ENCODE measurements around the gene GOSR2. TPM values are rescaled to one million over a fixed set of nuclear protein-coding genes. Genes with fewer than 3 reads are reported as not detected.

The GOSR2 gene
- polyA plus RNA-seq, 1 donor (not counting 4 experiments of a cell fraction or from before 2014, with no cell fraction given) = 48.6 TPM

DNA sequence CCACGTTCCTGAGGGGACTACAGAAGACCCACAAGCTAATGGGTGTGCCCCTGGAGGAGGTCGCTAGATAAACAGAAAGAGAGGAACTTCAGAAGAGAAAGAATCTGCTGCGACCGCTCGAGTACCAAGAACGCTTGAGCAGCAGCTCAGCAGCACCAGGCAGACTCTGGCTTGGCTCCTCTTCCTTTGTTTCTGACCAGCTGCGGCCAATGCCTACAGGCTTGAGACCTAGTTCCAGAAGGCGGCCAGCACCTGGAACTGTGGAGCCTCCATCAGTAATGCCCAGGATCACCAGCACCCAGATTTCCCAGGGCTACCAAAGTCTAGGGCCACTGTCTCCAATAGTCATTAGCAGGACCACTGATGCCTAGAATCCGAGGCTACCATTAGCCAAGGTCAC lies 26.0 kb upstream of the GOSR2 start:
- Histone ChIP-seq H2AFZ (ENCODE audit: control insufficient read depth, low read length) (no peak overlapping the region), H3K9me3 (ENCODE audit: control insufficient read depth, low read depth, low read length) (no peaks in the 10 kb centered on the region), H3K36me3 (ENCODE audit: control insufficient read depth in 2 of 2, extremely low read depth in 1 of 2, insufficient read depth in 2 of 2, low read length in 2 of 2) (no peaks in the 10 kb centered on the region), H3K4me3 (ENCODE audit: control insufficient read depth in 2 of 3, extremely low read depth in 1 of 3, insufficient read depth in 2 of 3, low read depth in 1 of 3, low read length in 3 of 3) (no peak overlapping the region), H3K9me1 (ENCODE audit: control insufficient read depth, extremely low read depth, insufficient read depth, low read length) (no peaks in the 10 kb centered on the region), H3K27ac (ENCODE audit: control insufficient read depth, insufficient read depth, low read length) (no peak overlapping the region), H3K4me1 (ENCODE audit: control insufficient read depth, extremely low read depth, insufficient read depth, low read length) (no peaks in the 10 kb centered on the region), H3K9ac (ENCODE audit: control insufficient read depth, extremely low read depth, insufficient read depth, low read length) (no peak overlapping the region), H3K79me2 (ENCODE audit: control insufficient read depth, insufficient read depth, low read length) (no peaks in the 10 kb centered on the region), H3K4me2 (ENCODE audit: control insufficient read depth, extremely low read depth, insufficient read depth, low read depth, low read length) (no peak overlapping the region), H3K27me3 (ENCODE audit: control insufficient read depth, extremely low read depth, insufficient read depth, low read length) (peaks cover 21% of the 10 kb centered on the region), H4K20me1 (ENCODE audit: control insufficient read depth, extremely low read depth, insufficient read depth, low read length) (no peaks in the 10 kb centered on the region)
- DNase-seq (ENCODE audit: low read depth, low spot score) = no peak
- TF ChIP-seq CTCF (optimal IDR thresholded peaks at IDR 0.05 in 1 of 3, IDR thresholded peaks at IDR 0.05 in 1 of 3, conservative IDR thresholded peaks at IDR 0.05 in 1 of 3; ENCODE audit: extremely low read depth in 1 of 3, insufficient read depth in 2 of 3, low read length in 3 of 3) = no peak
- TF ChIP-seq EZH2 (IDR thresholded peaks at IDR 0.05; ENCODE audit: low read length) = no peak
- FAIRE-seq = no peak
- dilution Hi-C loops (cut with MboI; ENCODE audit: extremely low pct_ligation_motif_present, low sequenced_read_pairs) = no loop called here

GRCh38 chr17:46898364-46898763 lies 24.6 kb upstream of the GOSR2 start:
- no peaks in the 10 kb centered on the region for H3K9me3 ChIP-seq (ENCODE audit: control insufficient read depth, low read depth, low read length)
- no peak overlapping the region for H3K4me2 ChIP-seq (ENCODE audit: control insufficient read depth, extremely low read depth, insufficient read depth, low read depth, low read length)
- peaks cover 21% of the 10 kb centered on the region for H3K27me3 ChIP-seq (ENCODE audit: control insufficient read depth, extremely low read depth, insufficient read depth, low read length)
- no peak overlapping the region for H3K4me3 ChIP-seq (ENCODE audit: control insufficient read depth in 2 of 3, extremely low read depth in 1 of 3, insufficient read depth in 2 of 3, low read depth in 1 of 3, low read length in 3 of 3)
- dilution Hi-C loops (cut with MboI; ENCODE audit: extremely low pct_ligation_motif_present, low sequenced_read_pairs) = no loop called here
- H3K36me3 ChIP-seq (ENCODE audit: control insufficient read depth in 2 of 2, extremely low read depth in 1 of 2, insufficient read depth in 2 of 2, low read length in 2 of 2) = no peaks in the 10 kb centered on the region
- H3K4me1 ChIP-seq (ENCODE audit: control insufficient read depth, extremely low read depth, insufficient read depth, low read length) = no peaks in the 10 kb centered on the region
- no peaks in the 10 kb centered on the region for H4K20me1 ChIP-seq (ENCODE audit: control insufficient read depth, extremely low read depth, insufficient read depth, low read length)
- H3K27ac ChIP-seq (ENCODE audit: control insufficient read depth, insufficient read depth, low read length) = no peak overlapping the region
- no peak for TF ChIP-seq CTCF (optimal IDR thresholded peaks at IDR 0.05 in 1 of 3, IDR thresholded peaks at IDR 0.05 in 1 of 3, conservative IDR thresholded peaks at IDR 0.05 in 1 of 3; ENCODE audit: extremely low read depth in 1 of 3, insufficient read depth in 2 of 3, low read length in 3 of 3)
- TF ChIP-seq EZH2 (IDR thresholded peaks at IDR 0.05; ENCODE audit: low read length) = no peak
- no peak overlapping the region for H2AFZ ChIP-seq (ENCODE audit: control insufficient read depth, low read length)
- no peak for FAIRE-seq
- no peaks in the 10 kb centered on the region for H3K79me2 ChIP-seq (ENCODE audit: control insufficient read depth, insufficient read depth, low read length)
- H3K9ac ChIP-seq (ENCODE audit: control insufficient read depth, extremely low read depth, insufficient read depth, low read length) = no peak overlapping the region
- no peak for DNase-seq (ENCODE audit: low read depth, low spot score)
- no peaks in the 10 kb centered on the region for H3K9me1 ChIP-seq (ENCODE audit: control insufficient read depth, extremely low read depth, insufficient read depth, low read length)

Data from keratinocyte (primary cell).